DMS79 treated with DMSO at 0.1 percent for 48 hours (cell line): ENCODE measurements around the gene TOLLIP.

ENCODE experiments used
- DNase-seq: peaks from one replicate; lab custom pipeline; 2025; lab: John Stamatoyannopoulos, UW

TOLLIP gene

DNA sequence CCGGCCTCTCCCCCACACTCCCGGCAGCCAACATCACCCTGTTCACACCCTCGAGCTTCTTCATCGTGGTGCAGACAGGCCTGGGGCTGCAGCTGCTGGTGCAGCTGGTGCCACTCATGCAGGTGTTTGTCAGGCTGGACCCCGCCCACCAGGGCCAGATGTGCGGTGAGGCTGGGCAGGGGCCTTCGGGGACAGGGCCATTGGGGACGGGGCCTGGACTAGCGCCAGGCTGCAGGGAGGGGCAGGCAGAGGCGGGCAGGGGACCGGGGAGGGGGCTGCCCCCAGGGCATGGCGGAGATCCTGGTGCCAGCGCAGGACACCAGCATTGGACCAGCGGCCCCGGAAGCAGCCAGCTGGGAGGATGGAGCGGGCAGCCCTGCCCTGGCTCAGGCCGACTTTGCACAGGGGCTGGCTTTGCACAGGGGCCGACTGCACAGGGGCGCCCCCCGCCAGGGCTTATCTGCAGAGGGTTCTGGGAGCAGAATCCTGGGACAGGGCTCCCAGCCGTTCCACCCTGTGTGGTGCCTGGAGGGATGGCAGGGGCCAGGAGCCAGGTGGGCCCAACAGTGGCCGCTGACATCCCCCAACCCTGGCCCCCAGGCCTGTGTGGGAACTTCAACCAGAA is 77.9 kb downstream of the TOLLIP start:
- DNase-seq, result peak; percentile 5

GRCh38 chr11:1230456-1231395 is 78.7 kb downstream of the TOLLIP start:
- no peak for DNase-seq

GRCh38 chr11:1230121-1230455 is 79.3 kb downstream of the TOLLIP start:
- no peak for DNase-seq

GRCh38 chr11:1229471-1230120 is 79.8 kb downstream of the TOLLIP start:
- no peak for DNase-seq

DNA sequence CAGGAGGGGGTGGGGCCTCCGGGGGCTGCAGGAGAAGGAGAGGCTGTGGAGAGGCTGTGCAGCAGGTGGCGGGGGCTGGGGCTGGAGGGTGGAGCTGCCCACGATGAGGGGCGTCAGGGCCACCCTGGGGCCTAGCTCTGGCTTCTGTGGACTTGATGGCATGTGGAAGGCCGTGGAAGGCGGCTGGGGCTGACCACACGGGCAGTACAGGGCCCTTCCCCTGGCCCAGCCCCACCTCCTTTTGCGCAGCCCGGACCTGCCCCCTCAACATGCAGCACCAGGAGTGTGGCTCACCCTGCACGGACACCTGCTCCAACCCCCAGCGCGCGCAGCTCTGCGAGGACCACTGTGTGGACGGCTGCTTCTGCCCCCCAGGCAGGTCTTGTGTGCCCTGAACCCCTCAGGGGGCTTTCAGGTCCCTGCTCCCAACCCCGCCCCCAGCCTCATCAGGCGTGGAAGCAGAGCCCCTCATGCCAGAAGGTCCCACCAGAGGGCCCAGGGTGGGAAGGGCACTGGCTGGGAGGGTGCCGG is 80.4 kb downstream of the TOLLIP start:
- no peak for DNase-seq

- no peak for DNase-seq
These were observed 81.2 kb downstream of the TOLLIP start for GRCh38 chr11:1228101-1228821.

GRCh38 chr11:1227551-1228100 is 81.8 kb downstream of the TOLLIP start:
- DNase-seq, result no peak

DNA sequence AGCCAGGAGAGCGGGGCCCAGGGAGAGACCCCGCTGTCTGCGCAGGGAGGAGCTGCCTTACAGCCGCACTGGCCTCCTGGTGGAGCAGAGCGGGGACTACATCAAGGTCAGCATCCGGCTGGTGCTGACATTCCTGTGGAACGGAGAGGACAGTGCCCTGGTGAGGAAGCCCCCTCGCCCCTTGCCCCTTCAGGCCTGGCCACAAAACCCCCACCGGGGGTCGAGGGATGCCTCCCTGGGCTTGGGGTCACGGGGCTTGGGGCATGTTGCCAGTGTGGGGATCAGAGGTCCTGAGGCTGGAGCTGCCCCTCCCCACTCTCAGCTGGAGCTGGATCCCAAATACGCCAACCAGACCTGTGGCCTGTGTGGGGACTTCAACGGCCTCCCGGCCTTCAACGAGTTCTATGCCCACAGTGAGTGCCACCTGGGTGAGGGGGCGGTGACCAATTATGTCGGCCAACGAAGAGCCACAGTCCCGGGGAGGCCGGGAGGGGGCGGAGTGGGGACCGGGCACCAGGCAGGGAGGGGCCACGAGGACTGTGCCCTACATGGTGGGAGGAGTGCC is 82.4 kb downstream of the TOLLIP start:
- DNase-seq, result no peak

GRCh38 chr11:1226226-1226985 is 83.0 kb downstream of the TOLLIP start:
- no peak for DNase-seq

- no peak for DNase-seq
These were observed 83.8 kb downstream of the TOLLIP start for GRCh38 chr11:1225386-1226225.

DNA sequence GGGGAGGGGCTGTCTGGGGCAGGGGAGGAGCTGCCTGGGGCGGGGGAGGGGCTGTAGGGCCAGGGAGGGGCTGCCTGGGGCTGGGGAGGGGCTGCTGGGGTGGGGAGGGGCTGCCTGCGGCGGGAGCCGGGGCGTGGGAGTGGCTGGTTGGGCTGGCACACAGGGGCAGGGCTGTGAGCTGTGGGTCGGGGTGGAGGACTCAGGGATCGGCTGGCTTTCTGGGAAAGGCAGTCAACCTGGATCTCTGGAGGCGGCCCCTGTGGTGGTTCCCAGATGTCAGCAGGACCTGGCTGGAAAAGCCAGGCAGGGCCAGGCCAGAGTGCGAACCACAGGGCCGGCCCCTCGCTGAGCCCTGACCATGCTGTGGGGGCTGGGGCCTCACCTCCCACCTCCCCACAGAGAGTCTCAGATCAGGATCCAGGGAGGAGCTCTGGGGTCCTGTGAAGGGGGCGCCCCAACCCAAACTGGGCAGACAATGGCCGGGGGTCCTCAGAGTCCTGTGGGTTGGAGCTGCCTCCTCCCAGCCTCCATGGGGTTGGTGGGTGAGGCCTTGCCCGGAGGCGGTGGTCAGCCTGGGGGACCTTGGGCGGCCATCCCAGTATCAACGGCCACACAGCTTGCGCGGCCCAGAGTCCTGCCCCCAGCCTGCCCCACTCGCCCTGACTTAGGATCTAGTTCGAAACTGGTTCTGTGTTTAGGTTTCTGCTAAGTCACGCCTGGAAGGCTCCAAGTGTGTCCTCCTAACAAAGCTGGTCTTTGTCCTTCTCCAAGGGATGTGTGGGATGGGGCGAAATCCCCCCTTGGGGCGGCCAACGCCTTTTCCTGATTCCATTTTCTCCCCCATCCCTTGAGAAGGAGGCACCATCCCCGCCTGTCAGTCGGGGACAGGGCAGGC is 84.7 kb downstream of the TOLLIP start:
- DNase-seq, result no peak
